NCI-H524 (cell line): ENCODE data around the gene KCNQ2.

Experiments used
- DNase-seq, 2 experiments: peaks; one replicate each; lab custom pipeline; 2025; lab: John Stamatoyannopoulos, UW

The KCNQ2 gene

GRCh38 chr20:63369024-63369530 lies 103.4 kb downstream of the KCNQ2 start:
- no peak for DNase-seq

- DNase-seq, result no peak
These were observed 104.3 kb downstream of the KCNQ2 start for GRCh38 chr20:63368151-63368550.

DNA sequence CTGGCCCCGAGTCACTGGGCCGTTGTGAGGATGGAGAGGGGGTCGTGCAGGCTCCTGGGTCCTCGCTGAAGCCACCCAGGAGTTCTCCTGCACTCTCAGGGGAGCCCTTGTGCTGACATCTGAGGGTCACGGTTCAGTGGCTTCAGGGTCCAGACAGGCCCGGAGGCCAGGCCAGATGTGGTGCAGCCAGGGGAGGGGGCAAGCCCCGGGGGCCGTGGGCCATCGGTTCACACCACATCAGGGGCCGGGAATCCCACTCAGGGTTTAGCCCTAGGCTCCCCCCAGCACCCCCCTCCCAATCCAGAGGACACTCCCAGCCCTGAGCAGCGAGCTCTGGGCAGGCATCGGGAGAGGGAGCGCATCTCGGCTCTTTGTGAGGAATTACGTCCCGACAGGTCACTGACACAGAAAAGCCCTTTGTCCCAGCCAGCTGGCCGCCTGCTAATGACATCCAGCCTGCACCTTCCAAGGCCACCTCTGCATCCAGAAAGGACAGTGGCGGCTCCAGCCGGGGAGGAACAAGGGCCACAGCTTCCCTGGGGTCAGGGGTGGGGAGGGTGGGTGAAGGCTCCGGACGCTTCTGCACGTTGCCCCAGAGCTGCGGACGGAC lies 104.9 kb downstream of the KCNQ2 start:
- DNase-seq, result no peak

DNA sequence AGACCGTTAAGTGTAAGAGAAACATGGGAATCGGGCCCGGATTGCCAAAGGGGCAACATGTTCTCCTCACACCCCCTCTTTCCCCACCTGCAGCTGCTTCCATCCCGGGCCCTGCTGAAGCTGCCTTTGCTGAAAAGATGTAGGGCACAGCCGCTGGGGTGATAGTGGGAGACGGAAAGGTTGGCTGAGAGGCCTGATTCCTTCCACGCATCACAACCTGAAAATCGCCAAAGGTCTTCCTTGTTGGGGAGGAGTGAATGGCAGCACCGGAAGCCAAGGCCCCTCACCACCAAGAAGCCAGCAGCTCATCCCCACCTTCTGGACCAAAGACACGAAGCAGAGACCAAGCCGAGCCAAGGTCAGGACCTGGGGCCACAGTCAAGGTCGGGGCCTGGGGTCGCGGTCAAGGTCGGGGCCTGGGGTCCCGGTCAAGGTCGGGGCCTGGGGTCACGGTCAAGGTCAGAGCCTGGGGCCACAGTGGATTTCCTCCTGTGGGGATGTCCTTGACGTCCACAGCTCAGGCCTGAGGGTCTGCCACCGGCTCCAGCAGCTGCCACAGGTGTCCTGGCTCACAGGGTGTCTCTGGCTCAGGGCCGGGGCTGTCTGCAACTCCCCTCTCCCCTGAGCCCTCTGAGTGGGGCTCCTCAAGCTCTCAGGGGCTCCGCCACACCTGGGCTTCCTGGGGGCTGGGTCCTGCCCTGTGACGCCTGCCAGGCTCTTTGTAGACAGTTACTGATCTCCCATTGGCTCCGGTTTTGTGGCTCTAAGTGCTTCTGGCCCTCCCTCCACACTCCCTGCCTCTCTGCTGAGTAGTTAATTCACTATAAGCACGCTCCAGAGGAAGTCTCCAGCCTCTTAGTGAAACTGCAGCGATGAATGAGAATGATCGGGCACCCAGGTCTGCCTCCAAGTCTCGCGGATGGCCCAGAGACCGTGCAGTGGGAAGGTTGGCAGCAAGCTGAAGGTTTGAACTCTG lies 105.8 kb downstream of the KCNQ2 start:
- DNase-seq, result peak in 1 of 2 experiments; percentile 53

DNA sequence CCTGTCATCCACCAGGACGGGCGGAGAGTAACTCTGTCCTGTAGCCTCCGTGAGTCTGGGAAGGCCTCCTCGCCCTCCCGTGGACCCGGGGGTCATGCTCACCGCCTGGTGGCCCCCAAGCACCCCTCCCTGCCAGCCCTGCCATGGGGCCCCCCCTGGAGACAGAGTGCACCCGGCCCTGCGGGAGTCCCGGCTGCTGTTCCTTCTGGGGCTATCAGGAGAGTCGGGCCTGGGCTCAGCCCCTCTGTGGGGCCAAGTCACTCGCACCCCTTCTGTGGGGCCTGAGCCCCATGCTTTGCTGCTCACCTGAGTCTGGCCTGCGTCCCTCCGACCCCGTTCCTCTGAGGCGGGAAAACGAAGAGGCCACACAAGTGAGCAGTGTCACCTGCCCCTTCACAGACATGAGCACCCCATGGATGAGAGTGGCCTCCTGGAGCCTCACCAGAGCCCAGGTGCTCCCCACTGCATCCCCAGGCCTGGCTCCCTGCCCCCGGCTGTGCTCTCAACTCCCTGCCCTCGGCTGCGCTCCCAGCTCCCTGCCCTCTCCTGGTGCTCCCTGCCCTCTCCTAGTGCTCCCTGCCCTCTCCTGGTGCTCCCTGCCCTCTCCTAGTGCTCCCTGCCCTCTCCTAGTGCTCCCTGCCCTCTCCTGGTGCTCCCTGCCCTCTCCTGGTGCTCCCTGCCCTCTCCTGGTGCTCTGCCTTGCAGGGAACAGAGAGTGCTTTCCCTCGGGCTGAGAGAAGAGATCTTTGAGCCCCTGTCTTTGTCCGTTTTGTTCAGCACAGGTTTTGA lies 106.7 kb downstream of the KCNQ2 start:
- DNase-seq, result no peak

- DNase-seq, result no peak
These were observed 107.5 kb downstream of the KCNQ2 start for GRCh38 chr20:63364801-63365585.

DNA sequence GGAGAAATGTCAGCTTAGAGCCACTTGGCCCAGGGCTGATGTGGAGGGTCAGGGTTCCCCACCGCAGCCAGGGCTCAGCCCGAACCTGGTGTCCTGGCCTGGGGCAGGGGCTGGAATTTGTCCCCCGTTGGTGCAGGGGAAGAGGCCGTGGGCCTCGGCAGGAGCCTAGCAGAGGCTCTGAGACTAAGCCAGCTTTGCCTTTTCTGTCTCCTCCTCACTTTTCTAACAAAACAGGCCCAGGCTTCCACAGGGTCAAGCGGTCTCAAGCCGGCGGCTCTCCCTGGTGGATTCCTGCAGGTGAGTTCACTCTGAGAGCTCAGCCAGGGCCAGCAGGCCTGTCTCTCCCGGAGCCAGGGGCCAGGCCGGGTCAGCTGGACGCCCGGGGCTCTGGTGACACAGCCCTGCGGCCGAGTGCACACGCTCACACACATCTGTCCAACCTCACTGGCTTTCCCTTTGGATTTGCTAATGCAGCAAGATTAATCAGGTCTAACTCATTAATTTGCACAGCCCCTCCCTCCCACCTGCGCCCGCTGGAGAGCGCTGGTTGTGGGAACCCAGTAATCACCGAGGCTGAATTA lies 108.4 kb downstream of the KCNQ2 start:
- DNase-seq, result peak in 1 of 2 experiments; percentile 59

DNA sequence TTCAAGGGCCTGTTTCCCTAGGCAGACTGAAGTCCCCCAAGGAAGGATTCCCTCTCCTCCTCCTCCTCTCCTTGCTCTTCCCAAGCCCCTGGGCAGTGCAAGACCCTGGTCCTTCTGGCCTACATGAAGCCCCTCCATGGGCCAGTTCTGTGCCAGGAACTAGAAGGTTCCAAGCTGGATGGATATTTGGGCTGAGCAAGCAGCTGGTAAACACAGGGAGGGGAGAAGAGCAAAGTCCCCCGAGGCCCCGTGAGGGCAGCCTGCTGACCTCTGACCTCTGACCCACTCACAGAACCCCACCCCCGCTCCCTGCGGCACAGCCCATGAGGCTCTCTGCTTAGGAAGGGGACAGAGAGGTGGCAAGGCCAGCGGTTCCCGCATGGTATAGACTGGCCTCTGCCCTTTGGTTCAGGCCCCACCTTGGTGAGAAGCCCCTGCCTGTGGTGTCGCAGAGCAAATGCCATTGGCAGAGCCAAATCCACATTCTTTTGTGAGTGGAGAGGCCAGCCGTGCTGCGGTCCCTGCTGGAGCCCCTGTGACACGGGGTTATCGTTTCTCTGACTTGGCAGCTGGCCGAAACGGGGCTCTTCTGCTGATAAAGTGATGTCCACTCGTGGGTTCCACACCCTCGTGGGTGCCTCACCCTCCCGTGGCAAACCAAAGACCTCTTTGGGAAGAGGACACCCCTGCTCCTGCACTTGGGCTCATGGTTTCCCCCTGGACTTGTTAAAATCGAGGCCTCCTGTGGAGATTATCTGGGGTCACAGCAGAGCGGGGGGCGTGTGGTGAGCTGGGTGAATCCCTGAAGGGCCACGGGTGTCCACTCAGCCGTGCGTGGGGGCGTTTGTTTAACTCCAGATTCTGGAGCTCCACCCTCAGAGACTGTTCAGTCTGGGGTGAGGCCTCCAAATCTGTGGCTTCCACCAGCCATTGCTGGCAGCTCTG lies 109.2 kb downstream of the KCNQ2 start:
- no peak for DNase-seq

DNA sequence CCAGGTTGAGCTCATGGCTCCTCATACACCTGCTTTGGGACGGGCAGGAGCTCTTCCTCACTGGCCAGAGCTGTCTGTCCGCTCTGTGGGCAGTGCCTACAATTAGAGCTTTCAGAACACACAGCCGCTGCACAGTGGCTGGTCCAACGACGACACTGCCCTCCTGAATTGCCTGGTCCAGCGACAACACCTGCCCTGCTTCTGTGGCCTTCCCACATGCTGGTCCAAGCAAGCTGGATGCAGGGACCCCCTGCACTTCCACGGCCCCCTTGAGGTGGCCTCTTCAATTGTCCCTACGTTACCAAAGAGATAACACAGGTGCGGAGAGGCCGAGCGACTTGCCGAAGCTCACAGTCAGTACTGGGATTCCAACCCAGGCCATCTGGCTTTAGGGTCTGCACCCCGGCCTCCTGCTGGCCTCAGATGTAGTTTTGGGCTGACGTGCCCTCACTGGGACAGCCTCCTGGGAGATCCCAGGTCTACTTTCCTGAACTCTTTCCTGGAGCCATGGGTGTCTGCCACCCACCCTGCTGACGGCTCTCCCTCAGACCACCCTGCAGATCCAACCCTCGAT lies 109.9 kb downstream of the KCNQ2 start:
- no peak for DNase-seq

DNA sequence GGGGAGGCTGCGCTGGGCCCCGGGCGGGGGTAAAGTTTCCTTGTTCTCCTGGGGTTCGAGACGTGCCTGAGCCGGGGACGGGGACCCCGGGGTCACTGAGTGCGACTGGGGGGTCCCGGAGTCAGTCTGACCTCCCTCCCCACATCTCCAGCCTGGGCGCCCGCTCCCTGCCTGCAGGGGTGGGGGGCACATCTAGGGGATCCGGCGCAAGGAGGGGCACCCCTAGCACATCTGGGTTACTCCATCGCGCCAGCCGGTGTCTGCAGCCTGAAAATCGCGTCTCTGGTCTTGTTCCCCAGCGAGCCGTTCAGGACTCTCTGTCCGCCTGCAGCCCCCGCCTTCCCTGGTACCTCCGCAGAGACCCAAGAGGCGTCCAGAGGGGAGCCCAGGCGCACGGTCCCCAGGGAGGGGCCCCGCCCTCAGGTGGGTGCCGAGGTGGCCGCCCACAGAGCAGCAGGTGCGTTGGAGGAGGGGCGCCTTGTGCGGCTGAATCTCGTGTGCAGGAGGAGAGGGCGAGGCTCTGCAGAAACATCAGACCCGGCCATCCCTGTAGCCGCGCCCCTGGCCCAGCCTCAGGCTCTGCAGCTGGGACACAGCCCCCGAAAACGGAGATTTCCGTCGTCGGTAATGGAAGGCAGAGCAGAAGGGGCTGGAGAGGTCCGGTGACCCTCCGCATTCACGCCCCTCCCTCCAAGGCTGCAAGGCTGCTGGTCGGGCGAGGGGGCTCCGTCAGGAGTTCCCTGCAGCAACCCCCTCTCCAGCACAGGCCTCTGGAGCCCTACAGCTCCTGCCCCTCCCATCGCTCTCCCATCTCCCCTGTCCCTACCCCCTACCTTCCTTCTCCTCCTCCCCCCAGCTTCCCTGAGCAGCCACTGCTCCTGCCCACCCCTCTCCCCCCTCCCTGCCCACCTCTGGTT lies 110.7 kb downstream of the KCNQ2 start:
- DNase-seq, result no peak

DNA sequence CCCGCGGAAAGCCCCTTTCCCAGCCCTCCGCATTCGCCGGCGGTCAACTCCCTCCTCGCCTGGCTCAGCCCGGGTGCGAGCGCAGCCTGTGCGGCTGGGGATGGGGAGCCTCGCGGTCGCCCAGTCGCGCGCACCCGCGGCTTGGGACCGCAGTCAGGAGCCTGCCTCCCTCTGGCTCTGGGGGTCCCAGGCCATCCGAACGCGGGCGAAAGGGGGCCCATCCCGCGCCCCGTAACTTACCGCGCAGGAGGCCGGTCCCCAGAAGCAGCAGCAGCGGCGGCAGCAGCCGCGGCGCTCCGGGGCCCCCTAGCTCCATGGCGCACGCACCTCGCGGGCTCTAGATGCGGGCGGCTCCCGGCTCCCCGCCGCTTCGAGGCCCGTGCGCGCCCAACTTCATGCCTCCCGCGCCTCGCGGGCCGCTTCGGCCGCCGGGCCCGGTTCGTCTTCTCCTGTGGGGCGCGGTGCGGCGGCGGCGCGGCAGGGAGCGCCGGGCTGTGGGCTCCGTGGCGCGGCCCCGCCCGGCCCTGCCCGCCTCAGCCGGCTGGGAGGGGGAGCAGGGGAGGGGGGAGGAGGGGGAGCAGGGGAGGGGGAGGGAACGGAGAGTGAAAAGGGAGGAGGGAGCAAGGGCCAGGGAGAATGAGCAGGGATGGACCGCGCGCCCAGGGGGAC lies 111.5 kb downstream of the KCNQ2 start, which contains the start of gene CHRNA4:
CHRNA4 (minus strand) TSS at position 500 of the 669 bp plus-strand sequence; CDS start at position 316, 184 bp downstream.
- no peak for DNase-seq

DNA sequence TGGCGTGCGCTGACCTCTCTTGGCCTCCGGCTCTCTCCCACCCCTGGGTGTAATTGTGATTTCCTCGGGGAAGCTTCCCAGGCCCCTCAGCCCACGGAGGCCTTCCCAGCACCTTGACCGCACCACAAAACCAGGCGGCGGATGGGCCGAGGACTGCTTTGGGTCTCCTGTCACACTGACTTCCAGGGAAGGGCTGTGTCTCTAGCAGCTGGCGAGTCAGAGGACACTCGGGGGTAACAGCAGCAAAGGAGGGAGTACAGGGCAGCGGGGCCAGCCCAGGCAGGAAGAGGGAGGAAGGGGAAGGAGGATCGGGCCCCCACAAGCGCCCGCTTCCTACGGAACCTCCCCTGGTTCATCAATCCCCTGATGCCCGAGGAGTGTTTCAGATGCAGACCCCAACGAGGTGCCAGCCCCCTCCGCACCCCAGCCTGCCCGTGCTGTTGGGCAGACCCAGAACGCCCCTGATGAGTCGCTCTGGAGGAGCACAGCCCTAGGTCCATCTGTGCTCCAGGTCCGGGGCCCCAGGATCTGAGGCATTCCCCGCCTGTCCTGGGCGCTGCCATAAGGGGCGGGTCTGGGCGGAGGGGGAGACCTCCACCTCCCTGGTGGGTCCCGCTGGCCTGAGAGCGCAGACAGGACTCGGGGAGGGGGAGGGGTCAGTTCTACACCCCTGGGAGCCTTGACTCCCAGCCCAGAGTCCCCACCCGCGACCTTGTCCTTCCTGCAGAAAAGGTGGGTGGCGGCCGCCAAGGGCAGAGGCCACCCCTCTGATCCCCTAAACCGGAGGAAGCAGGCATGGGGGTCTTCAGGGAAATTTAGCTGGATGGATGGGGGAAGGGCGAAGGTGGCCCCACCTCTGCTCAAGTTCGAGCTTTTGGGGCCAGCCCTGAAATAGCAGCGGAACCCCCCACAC lies 112.3 kb downstream of the KCNQ2 start:
- DNase-seq, result no peak

- no peak for DNase-seq
These were observed 113.1 kb downstream of the KCNQ2 start for GRCh38 chr20:63359164-63359934.

DNA sequence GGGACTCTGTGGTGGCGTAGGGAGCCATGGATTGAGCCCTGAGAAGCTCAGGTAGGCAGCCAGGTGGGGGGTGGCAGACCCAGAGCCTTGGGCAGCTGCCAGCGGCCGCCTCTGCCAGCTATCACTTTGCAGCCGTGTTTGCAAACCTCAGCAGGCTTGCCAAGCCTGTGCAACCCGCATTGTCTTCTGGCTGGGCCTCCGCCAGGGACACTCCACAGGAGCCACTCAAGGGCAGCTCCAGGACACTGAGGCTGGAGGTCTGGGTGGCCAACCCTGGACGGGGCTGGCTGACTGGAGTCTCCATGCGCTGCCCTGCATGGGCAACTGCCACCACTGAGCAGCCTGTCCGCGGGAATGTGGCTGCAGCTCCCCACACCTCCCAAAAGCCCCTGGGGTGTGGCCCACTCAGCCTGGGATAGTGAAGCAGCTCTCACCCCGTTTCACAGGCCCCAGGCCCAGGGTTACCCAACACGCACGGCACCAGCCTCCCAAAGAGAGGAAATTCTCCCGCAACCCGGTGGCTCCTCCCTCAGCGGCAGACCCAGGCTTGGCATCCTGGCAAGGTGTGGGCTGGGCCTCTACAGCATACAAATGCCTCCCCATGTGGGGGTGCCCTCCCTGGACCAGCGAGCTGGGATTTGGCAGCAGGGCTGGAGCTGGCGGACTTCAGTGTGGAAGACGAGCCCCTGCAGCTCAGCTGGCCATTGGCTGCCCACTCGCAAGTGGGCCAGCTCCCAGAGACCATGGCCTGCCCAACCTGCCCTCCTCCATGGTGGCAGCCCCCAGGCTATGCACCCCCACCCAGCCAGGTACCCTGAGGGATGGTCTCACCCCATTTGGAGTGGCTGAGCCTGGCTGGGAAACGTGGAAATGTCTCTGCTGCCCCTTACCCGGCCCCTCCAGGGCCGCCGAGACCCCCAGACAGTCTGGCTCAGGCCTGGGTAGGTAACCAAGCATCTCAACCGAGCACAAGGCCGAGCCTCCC lies 114.2 kb downstream of the KCNQ2 start:
- DNase-seq, result no peak
